Parathyroid adenoma (tissue), 2 donors: ENCODE data around the gene ARHGEF10L.

Experiments used
- H2AFZ ChIP-seq: fragments of 300-600 bp; sonication (generic); one replicate; pipeline ENCODE4 v1.7.0; 2017; ENCODE audit warnings: antibody characterized with exemption, mild to moderate bottlenecking
- H3K27ac ChIP-seq: fragments of 300-600 bp; sonication (generic); one replicate; pipeline ENCODE4 v1.7.0; 2017
- H3K27me3 ChIP-seq: fragments of 300-600 bp; sonication (generic); one replicate; pipeline ENCODE4 v1.7.0; 2017; ENCODE audit warnings: low read length; ENCODE audit not compliant: control insufficient read depth, insufficient read depth
- H3K36me3 ChIP-seq: fragments of 300-600 bp; sonication (generic); one replicate; pipeline ENCODE4 v1.7.0; 2017; ENCODE audit warnings: low read length; ENCODE audit not compliant: control insufficient read depth, insufficient read depth
- H3K4me1 ChIP-seq: fragments of 300-600 bp; sonication (generic); one replicate; pipeline ENCODE4 v1.7.0; 2017; ENCODE audit warnings: control low read depth
- H3K4me2 ChIP-seq: fragments of 300-600 bp; sonication (generic); one replicate; pipeline ENCODE4 v1.7.0; 2017; ENCODE audit warnings: low read length
- H3K4me3 ChIP-seq: fragments of 300-600 bp; sonication (generic); one replicate; pipeline ENCODE4 v1.7.0; 2017; ENCODE audit warnings: low read depth, low read length
- H3K79me2 ChIP-seq: fragments of 300-600 bp; sonication (generic); one replicate; pipeline ENCODE4 v1.7.0; 2017; ENCODE audit warnings: control low read depth
- H3K9ac ChIP-seq: fragments of 300-600 bp; sonication (generic); one replicate; pipeline ENCODE4 v1.7.0; 2017; ENCODE audit warnings: mild to moderate bottlenecking
- H3K9me3 ChIP-seq: fragments of 300-600 bp; sonication (generic); one replicate; pipeline ENCODE4 v1.7.0; 2017; ENCODE audit warnings: low read length; ENCODE audit not compliant: control insufficient read depth
- TF ChIP-seq, protein P1 (sequence below): fragments of 300-600 bp; sonication (generic); IDR thresholded peaks from one replicate; pipeline ENCODE4 v1.7.0; 2017; ENCODE audit warnings: antibody characterized with exemption, mild to moderate bottlenecking
- donor health status: primary hyperparathyroidism.

Gene ARHGEF10L

DNA sequence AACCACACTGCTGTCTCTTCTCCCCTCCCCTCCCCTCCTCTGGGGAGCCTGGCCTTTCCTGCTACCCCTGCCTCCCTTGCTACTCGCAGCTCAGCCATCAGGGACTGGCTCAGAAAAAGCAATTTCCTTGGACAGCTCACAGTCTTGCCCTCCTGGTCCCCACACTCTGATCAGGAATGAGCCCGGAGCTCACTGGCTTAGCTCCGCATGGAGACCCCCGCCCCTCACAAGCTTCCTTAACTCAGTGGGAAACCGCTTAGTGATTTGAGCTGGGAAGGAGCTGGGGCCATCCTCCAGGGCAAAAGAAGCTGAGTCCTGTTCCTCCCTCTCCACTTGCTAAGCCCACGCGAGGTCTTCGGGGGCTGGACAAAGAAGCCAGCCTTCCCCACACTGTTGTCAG, 145.3 kb downstream of the ARHGEF10L start:
- H3K27me3 ChIP-seq = no peaks in the 10 kb centered on the region
- H3K9ac ChIP-seq = no peak overlapping the region
- H3K4me1 ChIP-seq = no peaks in the 10 kb centered on the region
- H3K36me3 ChIP-seq = no peaks in the 10 kb centered on the region
- no peak overlapping the region for H2AFZ ChIP-seq
- TF ChIP-seq, protein P1, sequence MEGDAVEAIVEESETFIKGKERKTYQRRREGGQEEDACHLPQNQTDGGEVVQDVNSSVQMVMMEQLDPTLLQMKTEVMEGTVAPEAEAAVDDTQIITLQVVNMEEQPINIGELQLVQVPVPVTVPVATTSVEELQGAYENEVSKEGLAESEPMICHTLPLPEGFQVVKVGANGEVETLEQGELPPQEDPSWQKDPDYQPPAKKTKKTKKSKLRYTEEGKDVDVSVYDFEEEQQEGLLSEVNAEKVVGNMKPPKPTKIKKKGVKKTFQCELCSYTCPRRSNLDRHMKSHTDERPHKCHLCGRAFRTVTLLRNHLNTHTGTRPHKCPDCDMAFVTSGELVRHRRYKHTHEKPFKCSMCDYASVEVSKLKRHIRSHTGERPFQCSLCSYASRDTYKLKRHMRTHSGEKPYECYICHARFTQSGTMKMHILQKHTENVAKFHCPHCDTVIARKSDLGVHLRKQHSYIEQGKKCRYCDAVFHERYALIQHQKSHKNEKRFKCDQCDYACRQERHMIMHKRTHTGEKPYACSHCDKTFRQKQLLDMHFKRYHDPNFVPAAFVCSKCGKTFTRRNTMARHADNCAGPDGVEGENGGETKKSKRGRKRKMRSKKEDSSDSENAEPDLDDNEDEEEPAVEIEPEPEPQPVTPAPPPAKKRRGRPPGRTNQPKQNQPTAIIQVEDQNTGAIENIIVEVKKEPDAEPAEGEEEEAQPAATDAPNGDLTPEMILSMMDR = no peak
- no peaks in the 10 kb centered on the region for H3K9me3 ChIP-seq
- no peaks in the 10 kb centered on the region for H3K79me2 ChIP-seq
- H3K4me2 ChIP-seq = no peak overlapping the region
- no peak overlapping the region for H3K4me3 ChIP-seq
- H3K27ac ChIP-seq = no peak overlapping the region

GRCh38 chr1:17686258-17686657, 146.8 kb downstream of the ARHGEF10L start:
- Histone ChIP-seq H3K27ac (no peak overlapping the region), H2AFZ (no peak overlapping the region), H3K4me3 (no peak overlapping the region), H3K79me2 (no peaks in the 10 kb centered on the region), H3K9me3 (no peaks in the 10 kb centered on the region), H3K27me3 (no peaks in the 10 kb centered on the region), H3K4me2 (no peak overlapping the region), H3K36me3 (no peaks in the 10 kb centered on the region), H3K4me1 (no peaks in the 10 kb centered on the region), H3K9ac (no peak overlapping the region)
- TF ChIP-seq, protein P1 = no peak

DNA sequence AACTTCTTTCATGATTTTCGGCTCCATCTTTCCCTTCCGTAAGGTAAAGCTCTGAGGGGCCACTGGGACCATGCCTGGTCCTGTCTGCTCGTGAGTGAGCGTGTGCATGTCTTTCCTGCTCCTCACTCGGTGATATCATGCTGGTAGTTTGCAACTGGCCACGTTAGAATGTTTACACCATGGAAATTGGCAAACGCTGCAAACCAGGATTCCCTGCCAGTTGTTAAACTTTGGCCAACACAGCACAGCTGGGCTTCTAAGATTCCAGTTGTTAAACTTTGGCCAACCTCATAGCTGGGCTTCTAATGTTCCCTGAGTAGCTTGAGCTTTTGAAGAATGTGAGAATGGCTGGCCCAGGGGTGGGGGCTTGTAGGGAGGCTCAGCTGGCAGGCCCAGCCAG, 147.6 kb downstream of the ARHGEF10L start:
- no peaks in the 10 kb centered on the region for H3K36me3 ChIP-seq
- no peak overlapping the region for H2AFZ ChIP-seq
- no peak overlapping the region for H3K27ac ChIP-seq
- H3K4me2 ChIP-seq = no peak overlapping the region
- no peaks in the 10 kb centered on the region for H3K79me2 ChIP-seq
- H3K9me3 ChIP-seq = no peaks in the 10 kb centered on the region
- no peaks in the 10 kb centered on the region for H3K27me3 ChIP-seq
- H3K4me3 ChIP-seq = no peak overlapping the region
- no peaks in the 10 kb centered on the region for H3K4me1 ChIP-seq
- no peak overlapping the region for H3K9ac ChIP-seq
- TF ChIP-seq, protein P1 = no peak

GRCh38 chr1:17688217-17688810, 148.8 kb downstream of the ARHGEF10L start:
- Histone ChIP-seq H3K79me2 (no peaks in the 10 kb centered on the region), H3K4me3 (no peak overlapping the region), H3K27me3 (no peaks in the 10 kb centered on the region), H3K4me2 (no peak overlapping the region), H3K9ac (no peak overlapping the region), H3K36me3 (no peaks in the 10 kb centered on the region), H2AFZ (no peak overlapping the region), H3K4me1 (no peaks in the 10 kb centered on the region), H3K27ac (no peak overlapping the region), H3K9me3 (no peaks in the 10 kb centered on the region)
- TF ChIP-seq, protein P1 = no peak

DNA sequence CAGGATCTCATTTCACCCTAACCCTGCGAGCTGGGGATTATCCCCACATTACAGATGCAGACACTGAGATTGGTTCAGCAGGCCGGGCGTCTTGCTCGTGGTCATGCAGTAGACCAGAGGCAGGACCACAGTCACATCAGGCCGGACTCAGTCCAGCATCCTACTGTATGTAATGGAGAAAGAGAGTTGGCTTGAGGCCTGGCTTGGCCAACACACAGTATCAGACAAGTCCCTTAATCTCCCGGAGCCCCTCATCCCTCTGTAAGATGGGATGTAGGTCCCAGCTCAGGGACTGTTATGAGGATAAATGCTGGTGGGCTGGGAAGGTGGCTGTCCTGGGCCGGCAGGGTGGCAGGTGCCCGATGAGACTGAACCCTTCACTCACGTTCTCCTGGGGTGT, 149.5 kb downstream of the ARHGEF10L start:
- H3K4me3 ChIP-seq = no peak overlapping the region
- no peaks in the 10 kb centered on the region for H3K36me3 ChIP-seq
- H3K27me3 ChIP-seq = no peaks in the 10 kb centered on the region
- H3K9ac ChIP-seq = no peak overlapping the region
- no peaks in the 10 kb centered on the region for H3K9me3 ChIP-seq
- H3K79me2 ChIP-seq = no peaks in the 10 kb centered on the region
- H3K4me2 ChIP-seq = no peak overlapping the region
- no peak overlapping the region for H3K27ac ChIP-seq
- no peaks in the 10 kb centered on the region for H3K4me1 ChIP-seq
- no peak overlapping the region for H2AFZ ChIP-seq
- TF ChIP-seq, protein P1 = no peak
